ENCODE data around the gene NFIC.
"Not testable (repeated sequence)": the region's sequence is repeated elsewhere in the genome, so short reads cannot be mapped to it uniquely, and the experiment has no call there.

DNA sequence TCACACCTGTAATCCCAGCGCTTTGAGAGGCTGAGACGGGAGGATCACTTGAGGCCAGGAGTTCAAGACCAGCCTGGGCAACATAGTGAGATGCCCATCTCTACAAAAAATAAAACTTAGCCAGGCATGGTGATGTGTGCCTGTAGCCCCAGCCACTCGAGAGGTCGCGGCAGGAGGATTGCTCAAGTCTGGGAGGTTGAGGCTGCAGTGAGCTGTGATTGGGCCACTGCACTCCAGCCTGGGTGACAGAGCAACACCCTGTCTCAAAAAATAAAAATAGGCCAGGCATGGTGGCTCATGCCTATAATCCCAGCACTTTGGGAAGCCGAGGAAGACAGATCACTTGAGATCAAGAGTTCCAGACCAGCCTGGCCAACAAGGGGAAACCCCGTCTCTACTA, 32.9 kb downstream of the NFIC start:
- not testable (repeated sequence) for TF ChIP-seq CTCF, POLR2AphosphoS5, POLR2A, EP300 (IDR thresholded peaks at IDR 0.05)

Data from gastroesophageal sphincter (tissue), 3 donors.